LNCAP (cell line): ENCODE measurements around the gene CPM.

Source experiments
- CTCF ChIP-seq: fragments of 450-650 bp; IDR thresholded peaks from 2 replicates; pipeline ENCODE4 v1.5.1; 2017; ENCODE audit warnings: mild to moderate bottlenecking

Gene CPM

GRCh38 chr12:68893201-68893600, 39.8 kb downstream of the CPM start:
- no peak for TF ChIP-seq CTCF

GRCh38 chr12:68891141-68891540, 41.8 kb downstream of the CPM start:
- TF ChIP-seq CTCF = no peak

- TF ChIP-seq CTCF = no peak
These were observed 42.3 kb downstream of the CPM start for GRCh38 chr12:68890701-68891113.

- TF ChIP-seq CTCF = no peak
These were observed 44.7 kb downstream of the CPM start for GRCh38 chr12:68888243-68888642.

GRCh38 chr12:68887641-68888040, 45.3 kb downstream of the CPM start:
- no peak for TF ChIP-seq CTCF

- no peak for TF ChIP-seq CTCF
These were observed 46.1 kb downstream of the CPM start for GRCh38 chr12:68886636-68887572.

GRCh38 chr12:68885381-68885780, 47.6 kb downstream of the CPM start:
- TF ChIP-seq CTCF = no peak

- no peak for TF ChIP-seq CTCF
These were observed 48.7 kb downstream of the CPM start for GRCh38 chr12:68884251-68884650.
